ENCODE data around the gene OLR1.
A peak's percentile ranks its signal among the peaks of the same experiment; 100 is the strongest.
"Not testable (repeated sequence)": the region's sequence is repeated elsewhere in the genome, so short reads cannot be mapped to it uniquely, and the experiment has no call there.

OLR1 gene
- 0 reads per million in 2 donors for total RNA-seq

- no peak for DNase-seq
Measured at GRCh38 chr12:10171973-10172728, at the start of gene OLR1. OLR1 (minus strand) TSS chr12:10172132; CDS start chr12:10172077, 55 bp downstream.

GRCh38 chr12:10220398-10221077 lies 48.6 kb upstream of the OLR1 start:
- no peak for DNase-seq

- no peak for DNase-seq
Measured at GRCh38 chr12:10218021-10218420, 46.1 kb upstream of the OLR1 start.

- DNase-seq = not testable (repeated sequence)
Measured at GRCh38 chr12:10215946-10216345, 44.0 kb upstream of the OLR1 start.

- no peak for DNase-seq
Measured at GRCh38 chr12:10215436-10215835, 43.5 kb upstream of the OLR1 start.

GRCh38 chr12:10214895-10215267 lies 42.9 kb upstream of the OLR1 start:
- no peak for DNase-seq

- no peak for DNase-seq
Measured at GRCh38 chr12:10214136-10214894, 42.4 kb upstream of the OLR1 start.

- DNase-seq = peak; percentile 72
Measured at GRCh38 chr12:10213168-10214135, 41.5 kb upstream of the OLR1 start.

GRCh38 chr12:10212739-10213131 lies 40.8 kb upstream of the OLR1 start, which contains the start of gene GABARAPL1:
GABARAPL1 (plus strand) TSS chr12:10212877; CDS start chr12:10213130, 253 bp downstream.
- DNase-seq = peak; percentile 76

GRCh38 chr12:10211940-10212738 lies 40.2 kb upstream of the OLR1 start:
- peak; percentile 82 for DNase-seq

- no peak for DNase-seq
Measured at GRCh38 chr12:10211101-10211939, 39.4 kb upstream of the OLR1 start.

- DNase-seq = no peak
Measured at GRCh38 chr12:10210225-10210624, 38.3 kb upstream of the OLR1 start.

- no peak for DNase-seq
Measured at GRCh38 chr12:10207136-10207535, 35.2 kb upstream of the OLR1 start.

- no peak for DNase-seq
Measured at GRCh38 chr12:10205220-10205807, 33.4 kb upstream of the OLR1 start.

GRCh38 chr12:10204495-10204894 lies 32.6 kb upstream of the OLR1 start:
- not testable (repeated sequence) for DNase-seq

GRCh38 chr12:10197879-10198278 lies 25.9 kb upstream of the OLR1 start:
- DNase-seq = no peak

- no peak for DNase-seq
Measured at GRCh38 chr12:10196210-10196609, 24.3 kb upstream of the OLR1 start.

GRCh38 chr12:10194160-10194670 lies 22.3 kb upstream of the OLR1 start:
- DNase-seq = no peak

- no peak for DNase-seq
Measured at GRCh38 chr12:10191865-10192264, 19.9 kb upstream of the OLR1 start.
